Prostate gland (tissue), 2 donors: Measurements from ENCODE around the gene NT5DC1.
"Not testable (repeated sequence)": the region's sequence is repeated elsewhere in the genome, so short reads cannot be mapped to it uniquely, and the experiment has no call there.

Source experiments
- CTCF ChIP-seq, 4 experiments: fragments of 200-600 bp in 2 of 4; fragments of 450-650 bp in 2 of 4; sonication (generic) in 2 of 4; IDR thresholded peaks; 1 replicate in 3 of 4; 2 replicates in 1 of 4; pipeline ENCODE4 v1.5.1; 2016 to 2019; ENCODE audit warnings: antibody characterized with exemption in 4 of 4, mild to moderate bottlenecking in 2 of 4, moderate library complexity in 2 of 4
- POLR2A ChIP-seq: fragments of 450-650 bp; IDR thresholded peaks from one replicate; pipeline ENCODE4 v1.6.1; 2016; ENCODE audit warnings: antibody characterized with exemption, mild to moderate bottlenecking
- POLR2AphosphoS5 ChIP-seq: sonication (generic); formaldehyde crosslinking; IDR thresholded peaks from one replicate; pipeline ENCODE4 v1.6.1; 2017; ENCODE audit warnings: antibody characterized with exemption

- not testable (repeated sequence) for TF ChIP-seq CTCF (IDR thresholded peaks at IDR 0.05); POLR2A; POLR2AphosphoS5
These were observed 184.3 kb downstream of the NT5DC1 start for GRCh38 chr6:116284984-116285383.
